ENCODE measurements around the gene HSPA8.
"Not testable (repeated sequence)": the region's sequence is repeated elsewhere in the genome, so short reads cannot be mapped to it uniquely, and the experiment has no call there.

The HSPA8 gene

DNA sequence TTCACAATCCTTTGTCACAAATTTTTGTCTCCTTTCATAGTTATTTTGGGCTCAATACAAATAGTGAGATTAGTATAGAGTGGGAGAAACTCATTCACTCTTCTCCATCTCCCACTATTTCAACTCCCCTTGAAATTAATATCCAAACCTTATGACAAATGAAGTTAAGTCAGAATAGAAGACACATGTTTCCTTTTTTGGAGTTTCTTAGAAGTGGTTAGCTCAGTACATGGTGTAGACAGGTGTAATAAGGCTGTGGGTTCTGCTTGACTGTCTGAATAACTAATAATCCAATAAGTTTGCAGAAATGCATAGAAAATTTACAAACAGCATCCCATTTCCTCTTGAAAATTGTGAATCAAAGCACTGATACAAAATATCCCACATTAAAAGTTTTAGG is 10.8 kb upstream of the HSPA8 start:
- FAIRE-seq (no peak), DNase-seq (ENCODE audit: low spot score) (no peak)

DNA sequence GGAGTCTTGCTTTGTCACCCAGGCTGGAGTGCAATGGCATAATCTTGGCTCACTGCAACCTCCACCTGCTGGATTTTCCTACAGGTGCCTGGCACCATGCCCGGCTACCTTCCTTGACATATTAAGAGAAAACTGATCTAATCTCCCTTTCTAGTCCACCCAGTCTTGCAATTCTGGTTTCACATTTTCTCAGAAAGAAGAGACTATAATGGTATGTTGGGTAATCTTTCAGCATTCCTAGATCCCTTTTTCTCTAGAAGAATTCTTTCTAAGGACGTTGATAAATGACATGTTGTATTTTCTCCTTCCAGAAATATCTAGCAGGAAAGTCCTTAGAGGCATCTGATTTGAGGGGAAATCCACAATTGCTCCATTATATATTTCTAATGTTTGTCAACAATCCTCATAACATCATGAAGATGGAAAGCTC is 10.4 kb upstream of the HSPA8 start:
- DNase-seq (ENCODE audit: low spot score) (no peak), FAIRE-seq (no peak)

DNA sequence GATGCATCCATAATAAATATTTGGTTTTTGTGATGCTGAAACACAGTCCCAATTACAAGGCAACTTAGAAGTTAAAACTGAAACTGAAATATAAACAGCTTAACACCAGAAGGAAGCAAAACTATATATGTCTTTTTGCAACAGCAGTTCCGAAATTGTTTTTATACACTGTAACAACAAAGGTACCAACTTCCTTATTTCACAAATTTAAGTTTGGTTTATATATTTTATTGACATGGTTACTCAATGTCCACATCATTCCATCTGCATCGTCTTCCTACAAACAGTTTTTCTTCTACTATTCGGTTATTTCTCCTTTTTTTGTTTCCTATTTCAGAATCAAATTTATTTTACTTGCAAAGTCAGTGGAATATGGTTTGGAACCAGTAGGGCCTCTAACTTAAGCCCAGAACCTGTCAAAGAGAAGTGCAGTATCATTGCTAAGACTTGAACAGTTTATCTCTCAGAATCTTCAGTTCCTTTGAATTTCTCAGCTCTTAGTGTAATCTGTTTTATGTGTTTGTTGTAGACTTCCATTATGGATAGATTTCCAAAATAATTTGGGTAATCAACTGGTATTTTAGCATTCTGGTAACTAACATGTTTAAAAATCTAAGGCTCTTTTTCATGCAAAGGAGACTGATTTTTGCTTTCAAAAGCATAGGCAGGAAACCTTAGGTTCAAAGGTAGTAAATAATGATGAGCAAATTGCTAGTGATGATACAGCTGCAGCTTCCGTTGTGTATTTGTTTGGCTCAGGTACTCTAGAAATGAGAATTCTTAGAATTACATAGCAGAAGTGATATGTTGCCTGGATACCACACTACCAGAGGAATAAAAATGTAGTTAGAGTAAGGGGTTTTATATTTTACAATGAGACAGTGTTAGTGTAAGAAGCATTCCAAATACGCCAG is 8.2 kb upstream of the HSPA8 start:
- DNase-seq (ENCODE audit: low spot score), result no peak
- FAIRE-seq, result no peak

DNA sequence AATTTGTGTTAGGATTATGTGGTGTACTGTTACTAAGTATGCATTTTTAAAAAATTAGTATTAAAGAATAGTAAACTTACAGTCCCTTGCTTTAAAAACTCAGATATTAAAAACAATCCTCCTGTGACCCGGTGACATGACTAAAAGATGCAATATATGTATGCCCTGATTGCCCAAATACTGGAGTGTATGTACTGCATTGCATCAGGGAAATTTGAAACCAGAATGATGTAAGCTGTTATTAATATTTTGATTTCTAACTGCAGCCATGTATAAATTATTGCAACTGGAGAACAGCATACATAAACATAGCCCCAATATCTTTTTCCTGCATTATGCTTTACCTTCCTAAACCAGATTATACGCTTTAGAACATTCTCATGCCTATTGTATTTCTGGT is 3.7 kb upstream of the HSPA8 start:
- FAIRE-seq (no peak), DNase-seq (ENCODE audit: low spot score) (no peak)

DNA sequence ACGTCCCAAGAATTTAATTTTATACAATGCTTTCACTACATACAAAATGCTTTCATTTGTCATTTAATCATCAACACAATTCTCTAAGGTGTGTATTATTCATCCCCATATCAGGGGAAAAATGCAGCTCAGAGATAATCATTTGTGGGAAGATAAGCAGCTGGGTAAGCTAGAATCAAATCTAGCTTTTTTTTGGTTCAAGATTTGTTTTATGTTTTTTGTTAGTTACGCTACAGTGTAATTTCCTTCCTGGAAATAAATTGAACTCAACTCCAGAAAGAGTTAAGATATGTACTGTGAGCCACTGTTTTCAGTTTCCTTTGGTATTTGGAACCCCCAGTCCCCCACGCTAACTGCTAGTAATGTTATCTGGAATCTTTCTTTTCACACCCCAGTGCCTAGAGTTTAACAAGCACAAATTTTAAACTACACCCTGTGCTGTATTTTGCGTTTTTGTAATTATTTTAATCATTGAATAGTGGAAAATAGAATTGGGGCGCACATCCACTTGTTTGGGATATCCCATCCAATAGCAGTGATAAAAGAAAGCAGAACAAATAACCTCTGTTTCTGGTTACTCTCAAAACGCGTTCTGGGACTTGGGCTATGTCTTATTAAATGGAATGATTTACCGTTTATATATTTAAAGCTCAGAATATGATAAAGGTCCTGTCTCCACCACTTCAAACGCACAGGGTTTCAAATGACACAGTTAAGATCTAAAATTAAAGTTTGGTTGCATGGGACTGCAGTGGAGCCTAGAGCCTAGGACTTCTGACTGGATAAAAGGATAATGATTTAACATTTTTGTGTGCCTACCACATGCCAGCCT is 2.1 kb upstream of the HSPA8 start:
- no peak for FAIRE-seq
- DNase-seq (ENCODE audit: low spot score), result no peak

DNA sequence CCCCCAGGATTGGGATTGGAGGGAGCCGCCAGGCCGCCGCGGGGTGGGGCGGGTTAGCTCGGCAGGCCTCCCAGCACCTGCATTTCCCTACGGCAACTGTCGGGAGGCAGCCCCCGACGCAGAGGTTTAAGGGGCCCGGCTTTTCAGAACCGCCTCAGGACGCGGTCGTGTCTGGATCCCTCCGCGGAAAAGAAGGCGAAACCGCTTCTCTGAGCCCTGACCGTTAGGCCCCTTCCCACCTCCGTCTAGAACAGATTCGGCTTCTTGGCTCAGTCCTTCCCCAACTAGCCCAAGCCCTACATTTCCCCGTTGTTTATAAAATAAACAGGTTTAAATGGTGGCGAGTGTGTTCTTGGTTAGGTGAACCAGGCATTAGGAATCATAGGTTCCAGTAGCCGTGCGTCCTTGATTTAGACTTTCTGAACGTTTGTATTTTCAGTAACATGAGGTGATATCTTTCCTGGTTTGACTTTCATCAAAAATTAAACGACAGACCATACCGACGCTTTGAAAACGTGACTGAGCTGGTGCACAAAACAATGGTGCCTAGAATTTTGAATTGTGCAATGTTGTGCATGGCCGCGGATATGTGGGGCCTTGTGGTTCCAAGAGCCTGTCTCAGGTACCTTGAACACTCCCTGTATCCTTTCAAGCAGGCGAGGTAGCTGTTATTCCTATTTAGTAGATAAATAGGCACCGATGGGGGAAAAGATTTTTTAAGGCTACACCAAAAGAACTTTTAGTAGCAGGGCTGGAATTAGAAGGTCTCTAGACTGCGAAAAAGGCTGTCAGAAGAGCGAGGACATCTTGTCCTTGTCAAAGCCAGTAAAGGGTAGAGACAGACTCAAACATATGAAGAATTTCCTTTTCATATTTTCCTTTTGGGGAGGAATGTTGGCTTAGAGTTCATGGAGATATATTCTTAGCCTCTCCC is 1.2 kb upstream of the HSPA8 start:
- FAIRE-seq (no peak), DNase-seq (ENCODE audit: low spot score) (peak; percentile 11)

DNA sequence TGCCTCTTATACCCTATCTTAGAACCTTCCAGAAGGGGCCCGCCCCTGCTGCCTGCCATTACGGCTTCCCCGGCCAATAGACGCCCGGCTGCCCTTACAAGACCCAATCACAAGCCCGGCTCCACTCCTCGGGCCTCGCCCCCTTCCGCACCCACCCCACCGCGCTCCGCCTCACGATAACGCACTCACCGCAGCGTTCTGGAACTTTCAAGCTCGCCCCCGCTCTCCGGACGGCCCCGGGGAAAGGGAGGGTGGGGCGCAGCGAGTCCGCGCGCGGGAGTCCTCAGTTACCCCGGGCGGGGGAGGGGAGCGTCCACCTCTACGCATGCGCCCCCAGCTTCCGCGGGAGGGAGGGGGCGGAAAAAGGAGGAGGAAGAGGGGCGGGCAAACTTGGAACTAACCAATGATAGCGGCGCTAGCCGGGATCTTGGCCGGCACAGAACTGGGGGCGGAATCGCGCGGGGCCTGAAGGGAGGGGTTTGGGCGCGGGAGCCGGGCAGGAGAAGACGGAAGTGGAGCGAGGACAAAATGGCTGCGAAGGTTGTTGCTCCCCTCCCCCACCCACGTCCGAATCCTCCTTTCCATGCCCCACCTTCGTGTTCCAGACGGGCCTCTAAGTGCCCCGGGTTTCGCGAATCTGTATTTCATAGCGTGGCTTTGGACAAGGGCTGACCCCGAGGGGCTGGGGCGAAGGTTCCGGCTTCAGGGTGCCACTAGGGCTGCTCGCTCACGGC is 389 bp upstream of the HSPA8 start:
- FAIRE-seq (no peak), DNase-seq (ENCODE audit: low spot score) (peak; percentile 92)

DNA sequence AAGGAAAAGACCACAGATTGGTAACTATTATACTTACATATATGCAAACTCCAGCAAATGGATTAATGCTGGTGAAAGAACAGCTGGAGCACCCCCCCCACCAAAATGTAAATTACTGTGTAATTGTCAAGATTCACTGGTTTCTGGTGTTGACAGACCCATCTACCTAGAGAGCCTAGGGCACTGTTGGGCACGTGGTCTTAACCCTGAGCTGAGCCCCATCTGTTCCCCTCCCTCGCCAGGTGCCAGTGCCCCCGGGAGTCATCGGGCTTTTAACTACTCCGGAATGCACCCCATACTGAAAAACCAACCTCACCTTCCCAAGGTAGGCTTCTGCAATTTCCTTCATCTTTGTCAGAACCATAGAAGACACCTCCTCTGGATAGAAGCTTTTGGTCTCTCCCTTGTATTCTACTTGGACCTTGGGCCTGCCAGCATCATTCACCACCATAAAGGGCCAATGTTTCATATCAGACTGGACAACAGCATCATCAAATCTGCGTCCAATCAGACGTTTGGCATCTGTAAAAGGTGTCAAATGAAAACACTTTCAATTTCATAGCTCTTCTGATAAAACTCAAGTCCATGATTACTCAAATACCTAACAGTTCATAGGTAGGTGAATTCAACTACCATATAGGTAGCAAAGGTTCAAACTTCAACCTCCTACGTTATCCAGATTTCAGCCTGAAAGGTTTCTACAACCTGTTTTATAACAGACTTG is 1.5 kb downstream of the HSPA8 start:
- FAIRE-seq (no peak), DNase-seq (ENCODE audit: low spot score) (no peak)

DNA sequence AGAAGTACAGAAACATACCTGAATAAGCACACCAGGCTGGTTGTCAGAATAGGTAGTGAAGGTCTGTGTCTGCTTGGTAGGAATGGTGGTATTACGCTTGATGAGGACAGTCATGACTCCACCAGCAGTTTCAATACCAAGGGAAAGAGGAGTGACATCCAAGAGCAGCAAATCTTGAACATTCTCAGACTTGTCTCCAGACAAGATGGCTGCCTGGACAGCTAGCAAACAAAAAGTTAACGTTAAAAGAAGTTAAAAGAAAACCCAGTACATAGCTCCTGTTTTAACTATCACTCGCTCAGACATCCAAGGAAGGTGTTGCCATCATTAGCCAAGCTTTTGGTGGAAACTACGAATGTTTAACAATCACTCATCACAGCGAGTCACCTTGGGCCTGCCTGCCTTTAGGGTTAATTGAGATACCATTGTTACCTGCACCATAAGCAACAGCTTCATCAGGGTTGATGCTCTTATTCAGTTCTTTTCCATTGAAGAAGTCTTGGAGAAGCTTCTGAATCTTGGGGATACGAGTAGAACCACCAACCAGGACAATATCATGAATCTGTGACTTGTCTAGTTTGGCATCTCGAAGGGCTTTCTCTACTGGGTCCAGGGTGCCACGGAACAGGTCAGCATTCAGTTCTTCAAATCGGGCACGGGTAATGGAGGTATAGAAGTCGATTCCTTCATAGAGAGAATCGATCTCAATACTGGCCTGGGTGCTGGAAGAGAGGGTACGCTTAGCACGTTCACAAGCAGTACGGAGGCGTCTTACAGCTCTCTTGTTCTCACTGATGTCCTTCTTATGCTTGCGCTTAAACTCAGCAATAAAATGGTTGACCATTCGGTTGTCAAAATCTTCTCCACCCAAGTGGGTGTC is 2.7 kb downstream of the HSPA8 start:
- DNase-seq (ENCODE audit: low spot score); FAIRE-seq: not testable (repeated sequence)

DNA sequence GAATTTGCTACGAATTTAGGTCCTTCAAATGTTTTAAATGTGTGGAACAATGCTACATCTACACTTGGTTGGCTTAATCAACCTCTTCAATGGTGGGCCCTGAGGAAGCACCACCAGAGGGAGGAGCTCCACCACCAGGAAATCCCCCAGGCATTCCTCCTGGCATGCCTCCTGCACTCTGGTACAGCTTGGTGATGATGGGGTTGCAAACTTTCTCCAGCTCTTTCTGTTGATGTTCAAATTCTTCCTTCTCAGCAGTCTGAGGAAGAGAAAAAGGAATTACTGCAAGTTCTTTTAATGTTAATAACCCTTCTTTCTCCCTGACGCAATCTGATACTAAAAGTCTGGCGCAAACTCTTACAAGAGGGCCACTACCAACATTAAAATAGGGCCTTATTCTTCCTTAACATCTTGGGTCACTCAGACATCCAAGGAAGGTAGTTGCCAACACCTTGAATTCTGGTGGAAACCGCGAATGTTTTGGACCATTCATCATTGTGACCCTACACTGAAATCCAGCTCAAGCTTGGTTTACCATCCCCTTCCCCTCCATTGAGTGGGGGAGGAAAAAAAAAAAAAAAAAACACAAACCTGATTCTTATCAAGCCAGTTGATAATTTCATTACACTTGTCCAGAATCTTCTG is 4.2 kb downstream of the HSPA8 start:
- DNase-seq (ENCODE audit: low spot score), result no peak
- no peak for FAIRE-seq

DNA sequence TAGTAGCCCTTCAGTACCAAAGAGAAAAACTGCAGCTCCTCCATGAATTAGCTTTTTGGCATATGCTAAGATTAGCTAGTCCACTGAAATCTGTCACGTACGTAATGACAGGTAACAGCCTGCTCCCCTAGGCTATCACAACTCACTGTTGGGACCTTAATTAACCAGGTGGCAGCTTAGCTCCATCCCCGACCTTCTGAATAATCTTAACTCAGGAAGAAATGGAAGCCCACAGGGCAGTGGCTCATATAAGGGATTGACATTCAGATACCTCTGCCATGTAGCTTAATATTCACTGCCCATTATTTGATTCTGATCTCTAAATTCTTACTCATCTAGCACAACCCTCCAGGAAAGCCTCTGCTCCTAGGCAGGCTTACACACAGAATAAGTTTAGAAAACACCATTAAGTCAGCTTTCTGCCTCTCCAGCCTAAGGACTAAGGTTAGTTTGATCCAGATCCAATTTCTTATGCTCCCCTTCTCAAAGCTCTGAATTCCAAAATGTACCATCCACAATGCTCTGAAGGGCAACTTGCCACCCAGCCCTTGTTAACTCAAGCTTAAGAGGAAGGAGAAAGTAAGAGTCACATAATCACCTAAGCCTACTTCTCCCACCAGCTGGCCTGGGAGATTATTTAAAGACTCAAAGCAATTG is 5.0 kb downstream of the HSPA8 start:
- DNase-seq (ENCODE audit: low spot score), result no peak
- FAIRE-seq, result no peak

DNA sequence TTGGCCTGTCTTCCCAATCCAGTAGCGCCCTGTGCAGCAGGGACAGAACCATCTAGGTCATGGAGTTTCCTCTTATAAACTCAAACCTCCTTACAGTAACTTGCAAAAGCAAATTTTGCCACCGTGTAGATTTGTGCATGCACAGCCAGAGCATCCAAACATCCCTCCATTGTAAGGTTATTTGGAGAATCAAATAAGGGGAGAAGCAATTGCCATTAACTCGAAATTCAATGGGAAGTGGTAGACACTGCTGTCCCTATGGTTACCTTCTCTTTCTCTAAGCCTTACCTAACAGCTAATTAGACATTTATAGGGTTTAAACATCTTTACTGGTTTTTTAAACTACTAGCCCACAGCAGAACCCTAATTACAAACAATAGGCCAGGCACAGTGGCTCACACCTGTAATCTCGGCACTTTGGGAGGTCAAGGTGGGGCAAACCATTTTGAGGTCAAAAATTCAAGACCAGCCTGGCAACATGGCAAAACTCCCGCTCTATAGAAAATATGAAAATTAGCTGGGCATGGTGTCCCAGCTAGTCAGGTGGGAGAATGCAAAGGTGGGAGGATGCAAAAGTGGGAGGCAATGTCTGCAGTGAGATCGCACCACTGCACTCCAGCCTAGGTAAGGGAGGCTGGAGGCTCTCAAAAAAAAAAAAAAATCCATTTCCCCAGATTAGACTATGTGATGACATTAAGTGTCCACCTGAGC is 6.6 kb downstream of the HSPA8 start:
- FAIRE-seq, result no peak
- no peak for DNase-seq (ENCODE audit: low spot score)

DNA sequence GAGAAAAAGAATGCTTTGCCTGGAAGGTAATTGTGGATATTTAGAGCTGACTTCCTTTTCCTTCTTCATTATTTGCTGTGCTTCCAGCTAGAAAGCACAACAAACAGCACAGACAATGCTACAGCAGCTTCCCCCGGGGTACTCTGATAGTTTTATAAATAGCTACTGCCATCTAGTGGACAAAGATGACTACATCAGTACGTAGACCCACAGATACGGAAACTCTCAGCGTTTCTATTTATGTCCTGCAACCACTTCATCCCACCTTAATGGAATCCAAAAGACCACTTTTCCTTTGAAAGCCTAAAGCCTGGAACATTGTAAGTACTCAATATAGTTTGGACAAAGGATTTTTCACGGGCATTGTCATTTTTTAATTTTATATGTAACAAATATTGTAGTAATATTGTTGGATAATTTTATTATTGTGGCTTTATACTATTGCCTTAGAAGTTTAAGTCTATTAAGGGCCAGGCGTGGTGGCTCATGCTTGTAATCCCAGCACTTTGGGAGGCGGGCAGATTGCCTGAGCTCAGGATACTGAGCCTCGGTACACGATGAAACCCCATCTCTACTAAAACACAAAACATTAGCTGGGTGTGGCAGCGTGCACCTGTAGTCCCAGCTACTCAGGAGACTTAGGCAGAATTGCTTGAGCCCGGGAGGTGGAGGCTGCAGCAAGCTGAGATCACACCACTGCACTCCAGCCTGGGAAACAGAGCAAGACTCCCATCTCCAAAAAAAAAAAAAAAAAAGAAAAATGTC is 7.5 kb downstream of the HSPA8 start:
- DNase-seq (ENCODE audit: low spot score) (peak; percentile 49), FAIRE-seq (no peak)

DNA sequence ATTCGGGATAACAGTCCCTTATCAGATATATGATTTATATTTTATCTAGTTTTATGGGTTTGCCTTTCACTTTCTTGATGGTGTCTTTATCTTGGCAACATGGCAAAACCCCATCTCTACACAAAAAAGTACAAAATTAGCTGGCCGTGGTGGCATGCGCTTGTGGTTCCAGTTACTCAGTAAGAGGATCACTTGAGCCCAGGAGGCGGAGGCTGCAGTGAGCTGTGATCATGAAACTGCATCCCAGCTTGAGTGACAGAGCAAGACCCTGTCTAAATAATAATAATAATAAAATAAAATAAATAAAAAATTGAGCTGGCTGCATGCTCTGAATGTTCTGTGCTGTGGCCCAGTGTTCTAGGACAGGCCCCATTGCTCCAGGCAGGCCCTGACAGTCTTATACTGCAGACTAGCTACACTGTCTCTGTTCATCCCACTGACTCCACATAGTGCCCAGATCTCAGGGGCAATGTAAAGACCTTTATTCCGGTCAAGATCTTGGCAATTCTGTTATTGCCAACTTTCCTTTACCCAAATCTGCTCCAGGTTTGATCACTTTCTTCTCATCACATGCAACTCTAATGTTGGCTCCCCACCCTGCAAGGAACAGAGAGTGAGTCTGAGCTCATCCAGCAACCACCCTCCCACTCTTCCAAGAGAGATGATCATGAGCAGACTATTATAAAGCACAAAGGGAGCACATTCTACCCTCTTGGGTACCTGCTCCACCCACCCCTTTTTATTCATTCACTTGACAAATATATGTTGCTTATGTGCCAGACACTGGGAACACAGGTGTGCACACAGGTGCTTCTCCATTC is 8.8 kb downstream of the HSPA8 start:
- FAIRE-seq (no peak), DNase-seq (ENCODE audit: low spot score) (no peak)

DNA sequence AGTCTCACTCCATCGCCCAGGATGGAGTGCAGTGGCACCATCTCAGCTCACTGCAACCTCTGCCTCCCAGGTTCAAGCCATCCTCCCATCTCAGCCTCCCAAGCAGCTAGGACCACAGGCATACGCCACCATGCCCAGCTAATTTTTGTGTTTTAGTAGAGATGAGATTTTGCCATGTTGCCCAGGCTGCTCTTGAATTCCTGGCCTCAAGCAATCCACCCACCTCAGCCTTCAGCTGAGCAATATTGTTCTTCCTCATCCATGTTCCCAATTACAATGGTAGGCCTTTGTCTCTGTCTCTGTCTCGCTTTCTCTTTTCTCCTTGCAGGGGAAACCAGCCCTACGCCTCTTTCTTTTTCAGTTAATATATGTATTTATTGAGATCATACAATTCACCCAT is 10.3 kb downstream of the HSPA8 start:
- DNase-seq (ENCODE audit: low spot score), result no peak
- FAIRE-seq, result no peak

DNA sequence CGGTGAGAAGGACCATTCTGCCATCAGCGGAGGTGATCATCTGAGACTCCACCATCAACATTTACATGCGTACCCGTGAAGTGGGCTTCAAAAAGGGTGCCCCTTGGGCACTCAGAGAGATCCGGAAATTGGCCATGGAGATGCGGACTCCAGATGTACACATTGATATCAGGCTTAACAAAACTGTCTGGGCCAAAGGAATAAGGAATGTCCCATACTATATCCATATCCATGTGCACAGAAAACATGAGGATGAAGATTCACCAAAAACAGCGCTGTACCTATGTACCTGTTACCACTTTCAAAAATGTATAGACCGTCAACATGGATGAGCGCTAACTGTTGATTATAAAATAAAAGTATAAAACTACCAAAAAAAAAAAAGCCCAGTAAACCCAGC is 10.8 kb downstream of the HSPA8 start:
- DNase-seq (ENCODE audit: low spot score) (no peak), FAIRE-seq (no peak)
